Measurements from ENCODE around the gene PRSS56.

The PRSS56 gene

GRCh38 chr2:232574674-232575403 is 54.7 kb downstream of the PRSS56 start:
- DNase-seq: no peak

Data from activated CD4-positive, CD25-positive, alpha-beta regulatory T cell treated with anti-CD3 and anti-CD28 coated beads, Interleukin-2, amount 50 U/mL, for 72 hours (primary cell).